ENCODE results near the gene CENPO.

Gene CENPO

DNA sequence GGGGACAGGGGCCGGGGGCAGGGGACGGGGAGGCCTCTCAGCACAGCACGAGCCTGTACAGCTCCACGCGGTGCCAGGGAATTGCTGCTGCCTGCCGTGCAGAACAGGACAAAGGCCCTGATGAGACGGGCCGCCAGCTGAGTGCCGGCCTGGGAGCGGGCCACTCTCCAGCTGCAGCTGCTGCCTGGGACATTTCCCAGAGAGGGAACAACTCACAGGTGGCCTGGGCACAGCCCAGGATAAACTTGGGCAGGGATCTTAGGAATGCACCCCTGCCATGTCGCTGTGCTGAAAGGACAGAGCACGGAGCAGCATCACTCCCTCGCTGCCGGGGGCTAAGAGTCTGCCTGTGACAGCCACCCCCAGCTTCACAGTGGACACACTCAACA, 38.8 kb downstream of the CENPO start:
- DNase-seq, result no peak
- Histone ChIP-seq H3K27ac (ENCODE audit: low read length, poor library complexity, severe bottlenecking) (no peak overlapping the region), H3K4me3 (ENCODE audit: insufficient read depth in 1 of 2, low read depth in 1 of 2, low read length in 2 of 2) (no peak overlapping the region), H3K14ac (ENCODE audit: low read length in 2 of 2) (no peak overlapping the region), H4K91ac (ENCODE audit: low read length) (no peak overlapping the region), H3K23ac (ENCODE audit: low read length in 2 of 2) (no peak overlapping the region), H3K4ac (ENCODE audit: low read depth in 1 of 2, low read length in 2 of 2) (no peak overlapping the region), H3K4me2 (ENCODE audit: low read length, poor library complexity, severe bottlenecking) (no peak overlapping the region), H2BK5ac (ENCODE audit: low read depth, low read length, poor library complexity, severe bottlenecking) (no peak overlapping the region), H3K9me3 (ENCODE audit: control insufficient read depth, low read length) (no peaks in the 10 kb centered on the region), H2BK12ac (ENCODE audit: low read length in 2 of 2) (no peak overlapping the region), H4K8ac (ENCODE audit: low read length) (no peak overlapping the region), H3K4me1 (ENCODE audit: control insufficient read depth, insufficient read depth, low read depth, low read length) (peaks cover 30% of the 10 kb centered on the region), H3K9ac (ENCODE audit: low read length) (no peak overlapping the region), H3K36me3 (ENCODE audit: control insufficient read depth in 1 of 2, insufficient read depth in 2 of 2, low read depth in 1 of 2, low read length in 2 of 2) (peaks cover 31% of the 10 kb centered on the region in 2 experiments), H2BK15ac (ENCODE audit: low read depth, poor library complexity, severe bottlenecking) (no peak overlapping the region), H3K27me3 (ENCODE audit: control insufficient read depth in 1 of 2, insufficient read depth in 1 of 2, low read length in 2 of 2) (no peaks in the 10 kb centered on the region), H2AK5ac (ENCODE audit: low read length, severe bottlenecking) (no peak overlapping the region), H3K18ac (ENCODE audit: low read depth in 1 of 2, low read length in 2 of 2) (no peak overlapping the region), H2AFZ (ENCODE audit: low read depth, low read length) (no peak overlapping the region), H2BK120ac (ENCODE audit: low read depth, low read length) (no peak overlapping the region), H3K79me1 (replicated peaks; ENCODE audit: low read length, poor library complexity, severe bottlenecking) (no peaks in the 10 kb centered on the region)
- WGBS, result 88% methylated on average over 12 of the region's 14 CpGs

DNA sequence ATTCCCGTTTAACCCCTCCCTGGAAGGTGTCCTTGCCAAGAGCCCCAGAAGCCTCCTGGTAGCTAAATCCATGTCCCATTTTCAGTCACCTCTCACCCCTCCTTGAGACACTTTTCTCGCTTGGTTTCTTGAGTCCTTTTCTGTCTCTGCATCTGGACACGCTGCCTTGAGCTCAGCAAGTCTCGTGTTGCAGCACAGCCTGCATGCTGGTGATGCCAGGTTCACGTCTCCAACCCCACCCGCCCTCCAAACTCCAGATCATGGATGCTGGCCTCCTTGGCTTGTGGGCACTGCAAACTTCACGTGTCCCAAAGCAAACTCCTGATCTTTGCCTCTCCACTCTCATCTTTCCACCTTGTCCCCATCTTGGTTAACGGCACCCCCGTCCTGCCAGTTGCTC, 39.3 kb downstream of the CENPO start:
- no peak overlapping the region for H3K14ac ChIP-seq (ENCODE audit: low read length in 2 of 2)
- H2AFZ ChIP-seq (ENCODE audit: low read depth, low read length), result no peak overlapping the region
- no peak overlapping the region for H3K18ac ChIP-seq (ENCODE audit: low read depth in 1 of 2, low read length in 2 of 2)
- no peak overlapping the region for H3K4me3 ChIP-seq (ENCODE audit: insufficient read depth in 1 of 2, low read depth in 1 of 2, low read length in 2 of 2)
- no peaks in the 10 kb centered on the region for H3K79me1 ChIP-seq (replicated peaks; ENCODE audit: low read length, poor library complexity, severe bottlenecking)
- H4K91ac ChIP-seq (ENCODE audit: low read length), result no peak overlapping the region
- no peak overlapping the region for H2BK5ac ChIP-seq (ENCODE audit: low read depth, low read length, poor library complexity, severe bottlenecking)
- H3K4me1 ChIP-seq (ENCODE audit: control insufficient read depth, insufficient read depth, low read depth, low read length), result peaks cover 26% of the 10 kb centered on the region
- H2BK120ac ChIP-seq (ENCODE audit: low read depth, low read length), result no peak overlapping the region
- 84% methylated on average over 9 of the region's 9 CpGs for WGBS
- H2AK5ac ChIP-seq (ENCODE audit: low read length, severe bottlenecking), result no peak overlapping the region
- no peak overlapping the region for H3K9ac ChIP-seq (ENCODE audit: low read length)
- H3K4ac ChIP-seq (ENCODE audit: low read depth in 1 of 2, low read length in 2 of 2), result no peak overlapping the region
- H2BK15ac ChIP-seq (ENCODE audit: low read depth, poor library complexity, severe bottlenecking), result no peak overlapping the region
- no peak overlapping the region for H3K27ac ChIP-seq (ENCODE audit: low read length, poor library complexity, severe bottlenecking)
- H2BK12ac ChIP-seq (ENCODE audit: low read length in 2 of 2), result no peak overlapping the region
- H3K4me2 ChIP-seq (ENCODE audit: low read length, poor library complexity, severe bottlenecking), result no peak overlapping the region
- peaks cover 31 to 34% of the 10 kb centered on the region in 2 experiments for H3K36me3 ChIP-seq (ENCODE audit: control insufficient read depth in 1 of 2, insufficient read depth in 2 of 2, low read depth in 1 of 2, low read length in 2 of 2)
- no peak for DNase-seq
- H3K27me3 ChIP-seq (ENCODE audit: control insufficient read depth in 1 of 2, insufficient read depth in 1 of 2, low read length in 2 of 2), result no peaks in the 10 kb centered on the region
- H3K23ac ChIP-seq (ENCODE audit: low read length in 2 of 2), result no peak overlapping the region
- H4K8ac ChIP-seq (ENCODE audit: low read length), result no peak overlapping the region
- H3K9me3 ChIP-seq (ENCODE audit: control insufficient read depth, low read length), result no peaks in the 10 kb centered on the region

DNA sequence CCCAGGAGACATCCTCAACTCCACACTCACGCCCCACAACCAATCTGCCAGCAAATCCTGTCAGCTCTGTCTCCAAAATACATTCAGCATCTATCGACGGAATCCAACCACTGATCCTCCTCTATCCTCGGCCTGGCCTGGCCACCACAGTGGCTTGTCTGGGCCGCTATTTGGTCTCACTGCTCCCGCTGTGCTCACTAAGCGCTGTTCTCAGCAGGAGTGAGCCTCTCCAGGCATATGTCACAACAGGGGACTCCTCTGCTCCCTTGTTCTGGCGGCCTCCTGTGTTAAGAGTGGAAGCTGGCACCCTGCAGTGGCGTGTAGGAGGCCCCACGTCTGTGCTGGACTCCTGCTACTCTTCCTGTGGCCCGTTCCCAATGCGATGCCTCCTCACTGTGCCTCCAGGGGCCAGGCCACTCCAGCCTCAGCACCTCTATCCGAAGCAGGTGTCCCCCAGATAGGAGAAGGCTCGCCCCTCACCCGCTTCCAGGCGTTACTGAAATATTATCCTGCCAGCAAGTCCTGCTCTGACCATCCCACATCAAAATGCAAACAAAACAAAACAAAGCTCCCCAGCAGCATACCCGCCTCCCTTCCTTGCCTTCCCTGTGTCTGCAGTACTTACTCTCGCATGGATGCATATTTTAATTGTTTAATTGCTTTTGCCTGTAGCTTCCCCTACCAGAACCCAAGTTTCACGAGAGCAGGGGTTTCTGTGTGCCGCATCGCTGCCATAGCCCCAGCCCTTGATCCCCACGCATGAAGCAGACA, 39.9 kb downstream of the CENPO start:
- Histone ChIP-seq H2AFZ (ENCODE audit: low read depth, low read length) (no peak overlapping the region), H3K27me3 (ENCODE audit: control insufficient read depth in 1 of 2, insufficient read depth in 1 of 2, low read length in 2 of 2) (no peaks in the 10 kb centered on the region), H3K23ac (ENCODE audit: low read length in 2 of 2) (no peak overlapping the region), H3K9ac (ENCODE audit: low read length) (no peak overlapping the region), H3K36me3 (ENCODE audit: control insufficient read depth in 1 of 2, insufficient read depth in 2 of 2, low read depth in 1 of 2, low read length in 2 of 2) (peaks cover 31 to 37% of the 10 kb centered on the region in 2 experiments), H3K4ac (ENCODE audit: low read depth in 1 of 2, low read length in 2 of 2) (no peak overlapping the region), H2BK15ac (ENCODE audit: low read depth, poor library complexity, severe bottlenecking) (no peak overlapping the region), H3K27ac (ENCODE audit: low read length, poor library complexity, severe bottlenecking) (no peak overlapping the region), H3K18ac (ENCODE audit: low read depth in 1 of 2, low read length in 2 of 2) (no peak overlapping the region), H3K14ac (ENCODE audit: low read length in 2 of 2) (no peak overlapping the region), H2BK5ac (ENCODE audit: low read depth, low read length, poor library complexity, severe bottlenecking) (no peak overlapping the region), H3K9me3 (ENCODE audit: control insufficient read depth, low read length) (no peaks in the 10 kb centered on the region), H3K79me1 (replicated peaks; ENCODE audit: low read length, poor library complexity, severe bottlenecking) (no peaks in the 10 kb centered on the region), H4K91ac (ENCODE audit: low read length) (no peak overlapping the region), H2BK12ac (ENCODE audit: low read length in 2 of 2) (no peak overlapping the region), H2BK120ac (ENCODE audit: low read depth, low read length) (no peak overlapping the region), H3K4me3 (ENCODE audit: insufficient read depth in 1 of 2, low read depth in 1 of 2, low read length in 2 of 2) (no peak overlapping the region), H3K4me2 (ENCODE audit: low read length, poor library complexity, severe bottlenecking) (no peak overlapping the region), H3K4me1 (ENCODE audit: control insufficient read depth, insufficient read depth, low read depth, low read length) (peaks cover 24% of the 10 kb centered on the region), H4K8ac (ENCODE audit: low read length) (no peak overlapping the region), H2AK5ac (ENCODE audit: low read length, severe bottlenecking) (no peak overlapping the region)
- 81% methylated on average over 21 of the region's 22 CpGs for WGBS
- no peak for DNase-seq

DNA sequence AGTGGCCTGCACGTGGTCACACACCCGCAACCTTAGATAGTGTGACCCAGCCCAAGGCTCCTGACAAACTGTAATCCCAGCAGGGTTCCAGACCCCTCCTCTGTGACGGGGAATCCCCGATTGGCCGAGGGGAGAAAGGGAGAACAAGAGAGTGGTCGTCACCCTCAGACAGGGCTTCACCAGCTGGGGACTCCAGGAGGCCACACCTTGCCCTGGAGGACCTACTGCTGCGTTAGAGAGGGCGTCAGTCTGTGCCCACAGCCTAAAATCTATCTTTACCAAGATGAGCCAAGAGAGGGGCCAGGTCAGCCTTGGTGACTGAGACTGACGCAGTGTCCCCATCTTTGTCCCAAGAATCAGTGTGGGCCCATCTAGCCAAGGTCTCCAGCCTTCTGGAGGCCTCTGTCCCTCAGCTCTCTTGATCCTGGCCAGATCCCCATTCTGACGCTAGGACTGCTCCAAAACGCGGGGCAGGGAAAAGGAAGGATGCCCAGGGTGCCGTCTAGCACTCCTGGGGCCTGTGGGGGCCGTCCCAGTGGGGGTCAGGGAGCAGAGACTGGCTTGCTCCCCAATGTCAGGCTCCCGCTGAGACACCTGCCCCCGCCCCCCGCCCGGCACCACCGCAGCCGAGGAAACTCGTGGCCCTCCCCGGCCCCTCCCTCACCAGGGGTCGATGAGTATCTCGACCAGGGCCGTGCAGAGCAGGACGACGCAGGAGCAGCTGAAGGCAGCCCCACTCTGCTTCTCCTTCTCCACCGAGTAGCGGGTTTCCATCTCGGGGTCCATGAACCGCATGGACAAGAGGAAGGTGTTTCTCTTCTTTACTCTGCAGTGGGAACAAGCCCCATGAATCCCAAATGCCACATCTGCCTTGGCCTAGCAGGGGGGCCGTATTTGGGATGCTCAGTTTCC, 40.9 kb downstream of the CENPO start:
- H3K27me3 ChIP-seq (ENCODE audit: control insufficient read depth in 1 of 2, insufficient read depth in 1 of 2, low read length in 2 of 2), result no peaks in the 10 kb centered on the region
- H3K36me3 ChIP-seq (ENCODE audit: control insufficient read depth in 1 of 2, insufficient read depth in 2 of 2, low read depth in 1 of 2, low read length in 2 of 2), result peaks cover 35 to 37% of the 10 kb centered on the region in 2 experiments
- H3K79me1 ChIP-seq (replicated peaks; ENCODE audit: low read length, poor library complexity, severe bottlenecking), result no peaks in the 10 kb centered on the region
- no peaks in the 10 kb centered on the region for H3K9me3 ChIP-seq (ENCODE audit: control insufficient read depth, low read length)
- DNase-seq, result no peak
- no peak overlapping the region for H2BK12ac ChIP-seq (ENCODE audit: low read length in 2 of 2)
- no peak overlapping the region for H4K91ac ChIP-seq (ENCODE audit: low read length)
- H3K23ac ChIP-seq (ENCODE audit: low read length in 2 of 2), result no peak overlapping the region
- H3K4ac ChIP-seq (ENCODE audit: low read depth in 1 of 2, low read length in 2 of 2), result no peak overlapping the region
- H3K4me2 ChIP-seq (ENCODE audit: low read length, poor library complexity, severe bottlenecking), result no peak overlapping the region
- no peak overlapping the region for H2BK15ac ChIP-seq (ENCODE audit: low read depth, poor library complexity, severe bottlenecking)
- 94% methylated on average over 32 of the region's 32 CpGs for WGBS
- no peak overlapping the region for H3K18ac ChIP-seq (ENCODE audit: low read depth in 1 of 2, low read length in 2 of 2)
- H2BK120ac ChIP-seq (ENCODE audit: low read depth, low read length), result no peak overlapping the region
- H3K4me3 ChIP-seq (ENCODE audit: insufficient read depth in 1 of 2, low read depth in 1 of 2, low read length in 2 of 2), result no peak overlapping the region
- no peak overlapping the region for H2AFZ ChIP-seq (ENCODE audit: low read depth, low read length)
- H2BK5ac ChIP-seq (ENCODE audit: low read depth, low read length, poor library complexity, severe bottlenecking), result no peak overlapping the region
- no peak overlapping the region for H3K14ac ChIP-seq (ENCODE audit: low read length in 2 of 2)
- peaks cover 21% of the 10 kb centered on the region for H3K4me1 ChIP-seq (ENCODE audit: control insufficient read depth, insufficient read depth, low read depth, low read length)
- no peak overlapping the region for H3K9ac ChIP-seq (ENCODE audit: low read length)
- no peak overlapping the region for H3K27ac ChIP-seq (ENCODE audit: low read length, poor library complexity, severe bottlenecking)
- no peak overlapping the region for H2AK5ac ChIP-seq (ENCODE audit: low read length, severe bottlenecking)
- H4K8ac ChIP-seq (ENCODE audit: low read length), result no peak overlapping the region
